Left lung (tissue), 10 donors: ENCODE data around the gene LRRC18. TPM values are rescaled to one million over a fixed set of nuclear protein-coding genes. Genes with fewer than 3 reads are reported as not detected.

Experiments used
- ATAC-seq: fragments of 200-7000 bp; cut with Tn5 transposase; one replicate; pipeline ENCODE4 v1.9.1; 2020; ENCODE audit warnings: moderate library complexity
- DNase-seq, 4 donors: peaks; one replicate each; pipeline ENCODE4 v3.0.0-alpha.2; 2013 to 2020
- H3K27ac ChIP-seq, 2 donors: fragments of 200-600 bp; sonication (generic) in 1 of 2; one replicate each; pipeline versions ENCODE4 v1.5.0 to v1.8.0; 2020 to 2021
- H3K27me3 ChIP-seq, 2 donors: fragments of 200-600 bp; sonication (generic) in 1 of 2; one replicate each; pipeline versions ENCODE4 v1.5.0 to v1.8.0; 2020 to 2021
- H3K36me3 ChIP-seq, 2 donors: fragments of 200-600 bp; sonication (generic) in 1 of 2; one replicate each; pipeline versions ENCODE4 v1.5.0 to v1.8.0; 2020 to 2021
- H3K4me1 ChIP-seq, 2 donors: fragments of 200-600 bp; one replicate each; pipeline ENCODE4 v1.8.0; 2021
- H3K4me3 ChIP-seq, 2 donors: fragments of 200-600 bp; sonication (generic) in 1 of 2; one replicate each; pipeline versions ENCODE4 v1.5.0 to v1.8.0; 2020 to 2021; ENCODE audit warnings: mild to moderate bottlenecking in 1 of 2
- H3K9me3 ChIP-seq, 2 donors: fragments of 200-600 bp; sonication (generic) in 1 of 2; one replicate each; pipeline versions ENCODE4 v1.5.0 to v1.8.0; 2020 to 2021
- intact Hi-C, 2 donors: fragments of 100-400 bp; cut with DNase I; formaldehyde crosslinking; loops; one replicate each; pipeline versions ENCODE4 v1.11.2 to v1.14.2; 2022
- polyA plus RNA-seq, 6 donors: library from polyadenylated mRNA; unstranded; fragments of 120-200 nt; gene quantifications; one replicate each; pipeline ENCODE4 v1.2.1, GENCODE V29; 2013; ENCODE audit not compliant: insufficient read length in 6 of 6
- total RNA-seq, 2 donors: library from RNA; stranded (reverse); fragmentation: NEBNext Ultra II Directional; extraction: Animal tissue kit (Norgen Biotek cat#: 25700); gene quantifications; one replicate each; pipeline ENCODE4 v1.2.1, GENCODE V29; 2021
- TF ChIP-seq, protein P1 (sequence below), 2 donors: fragments of 200-600 bp; sonication (generic) in 1 of 2; IDR thresholded peaks; one replicate each; pipeline versions ENCODE4 v1.5.0 to v1.8.0; 2021; ENCODE audit warnings: antibody characterized with exemption in 2 of 2
- donor health status: DM: no; HTN: yes; CAD: no.
- donor health status: DM: no; HTN: no; CAD: no.

Gene LRRC18
- total and polyA plus RNA-seq, 8 donors, result 0.50 to 2.1 (median 1.4) TPM

DNA sequence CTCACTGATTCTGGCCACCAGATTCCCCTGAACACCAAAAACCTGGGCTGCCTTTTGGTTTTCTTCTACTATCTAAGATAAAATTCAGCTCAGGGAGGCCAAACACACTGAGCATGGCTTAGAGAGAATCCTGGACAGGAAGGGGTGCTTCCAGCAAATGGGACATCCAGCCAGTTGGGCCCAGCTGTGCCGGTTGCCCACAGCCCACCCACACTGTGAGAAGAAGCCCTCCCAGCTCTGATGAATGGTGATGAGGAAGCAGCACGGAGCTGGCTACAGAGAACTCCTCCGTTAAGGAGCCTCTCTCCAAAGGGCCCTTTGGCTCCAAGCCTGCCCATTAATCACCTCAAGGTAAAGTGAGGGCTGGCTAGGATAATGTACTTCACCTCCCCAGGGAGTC, 15.9 kb downstream of the LRRC18 start:
- Histone ChIP-seq H3K27me3 (no peaks in the 10 kb centered on the region), H3K4me3 (no peak overlapping the region), H3K36me3 (no peaks in the 10 kb centered on the region), H3K4me1 (no peaks in the 10 kb centered on the region), H3K27ac (no peak overlapping the region), H3K9me3 (no peaks in the 10 kb centered on the region)
- ATAC-seq, result no peak
- intact Hi-C loops, result no loop called here
- TF ChIP-seq, protein P1, sequence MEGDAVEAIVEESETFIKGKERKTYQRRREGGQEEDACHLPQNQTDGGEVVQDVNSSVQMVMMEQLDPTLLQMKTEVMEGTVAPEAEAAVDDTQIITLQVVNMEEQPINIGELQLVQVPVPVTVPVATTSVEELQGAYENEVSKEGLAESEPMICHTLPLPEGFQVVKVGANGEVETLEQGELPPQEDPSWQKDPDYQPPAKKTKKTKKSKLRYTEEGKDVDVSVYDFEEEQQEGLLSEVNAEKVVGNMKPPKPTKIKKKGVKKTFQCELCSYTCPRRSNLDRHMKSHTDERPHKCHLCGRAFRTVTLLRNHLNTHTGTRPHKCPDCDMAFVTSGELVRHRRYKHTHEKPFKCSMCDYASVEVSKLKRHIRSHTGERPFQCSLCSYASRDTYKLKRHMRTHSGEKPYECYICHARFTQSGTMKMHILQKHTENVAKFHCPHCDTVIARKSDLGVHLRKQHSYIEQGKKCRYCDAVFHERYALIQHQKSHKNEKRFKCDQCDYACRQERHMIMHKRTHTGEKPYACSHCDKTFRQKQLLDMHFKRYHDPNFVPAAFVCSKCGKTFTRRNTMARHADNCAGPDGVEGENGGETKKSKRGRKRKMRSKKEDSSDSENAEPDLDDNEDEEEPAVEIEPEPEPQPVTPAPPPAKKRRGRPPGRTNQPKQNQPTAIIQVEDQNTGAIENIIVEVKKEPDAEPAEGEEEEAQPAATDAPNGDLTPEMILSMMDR (IDR thresholded peaks at IDR 0.05), result no peak
- peak in 1 of 4 donors; percentile 62 for DNase-seq

DNA sequence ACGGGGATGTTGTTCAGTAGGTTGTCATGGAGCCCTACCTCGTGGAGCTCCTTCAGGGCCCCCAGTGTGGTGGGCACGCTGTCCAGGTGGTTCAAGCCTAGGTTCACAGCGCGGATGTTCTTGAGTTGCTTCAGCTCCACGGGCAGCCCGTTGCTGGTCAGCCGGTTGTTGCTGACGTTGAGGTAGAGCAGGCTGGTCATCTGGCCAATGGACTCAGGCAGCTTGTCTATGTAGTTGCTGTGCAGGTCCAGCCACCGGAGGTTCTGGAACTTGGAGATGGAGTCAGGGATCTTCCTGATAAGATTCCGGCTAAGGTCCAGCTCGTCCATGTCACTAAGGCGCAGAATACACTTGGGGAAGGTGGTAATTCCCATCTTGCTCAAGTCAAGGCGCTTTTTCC, 26.0 kb downstream of the LRRC18 start:
- H3K27me3 ChIP-seq, result no peaks in the 10 kb centered on the region
- no peak for ATAC-seq
- DNase-seq, result no peak

DNA sequence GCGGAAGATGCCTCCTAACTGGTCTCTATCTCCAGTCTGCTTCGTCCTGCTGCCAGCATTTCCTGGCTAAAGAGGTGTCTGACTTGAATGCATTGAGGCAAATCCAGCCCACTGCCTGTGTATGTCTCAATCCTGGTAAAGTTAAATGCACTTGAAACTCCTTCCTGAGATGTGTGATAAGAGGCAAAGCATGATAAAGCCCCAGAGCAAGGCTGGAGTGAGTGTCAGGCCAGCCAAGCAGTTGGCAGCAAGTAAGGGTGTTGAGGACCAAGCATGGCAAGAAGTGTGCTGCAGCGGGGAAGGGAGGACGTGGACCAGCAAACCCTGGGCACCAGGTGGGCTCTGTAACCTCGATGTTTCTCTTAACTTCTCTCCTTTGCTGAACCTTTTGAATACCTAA, 29.1 kb downstream of the LRRC18 start:
- DNase-seq (peak in 1 of 4 donors; percentile 45), ATAC-seq (peak; percentile 89)
- TF ChIP-seq, protein P1 (IDR thresholded peaks at IDR 0.05), result no peak
- Histone ChIP-seq H3K27me3 (no peaks in the 10 kb centered on the region), H3K4me3 (no peak overlapping the region), H3K9me3 (no peaks in the 10 kb centered on the region), H3K36me3 (peaks cover 0 to 14% of the 10 kb centered on the region in 2 donors), H3K27ac (no peak overlapping the region), H3K4me1 (no peaks in the 10 kb centered on the region)
- intact Hi-C loops, result no loop called here

More for the DNA sequence above, 26.0 kb downstream of the LRRC18 start:
- Histone ChIP-seq H3K4me1 (no peaks in the 10 kb centered on the region), H3K36me3 (peaks cover 0 to 14% of the 10 kb centered on the region in 2 donors), H3K9me3 (no peaks in the 10 kb centered on the region), H3K4me3 (no peak overlapping the region), H3K27ac (no peak overlapping the region)
- TF ChIP-seq, protein P1 (IDR thresholded peaks at IDR 0.05), result no peak
- intact Hi-C loops, result no loop called here

DNA sequence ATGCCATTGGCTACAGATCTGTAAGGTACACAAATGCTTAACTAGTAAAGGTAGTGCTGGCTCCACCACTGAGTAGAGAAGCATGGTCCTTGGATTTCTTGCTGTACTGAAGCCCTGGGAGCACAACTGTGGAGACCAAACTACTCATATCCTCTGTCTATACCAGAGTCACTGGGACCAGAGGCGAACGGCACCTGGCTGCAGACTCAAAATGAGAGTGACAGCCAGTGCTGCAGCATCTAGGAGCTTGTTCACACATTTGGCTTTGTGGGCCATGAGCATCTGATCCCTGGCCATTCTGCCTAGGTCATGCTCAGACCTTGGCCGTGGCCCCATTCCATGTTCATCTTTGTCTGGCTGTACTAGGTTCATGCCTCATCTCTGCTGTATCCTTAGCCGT, 31.9 kb downstream of the LRRC18 start:
- ATAC-seq (no peak), DNase-seq (no peak)
- TF ChIP-seq, protein P1 (IDR thresholded peaks at IDR 0.05), result no peak
- intact Hi-C loops, result no loop called here
- Histone ChIP-seq H3K36me3 (peaks cover 0 to 4% of the 10 kb centered on the region in 2 donors), H3K9me3 (no peaks in the 10 kb centered on the region), H3K27me3 (no peaks in the 10 kb centered on the region), H3K27ac (no peak overlapping the region), H3K4me3 (no peak overlapping the region), H3K4me1 (no peaks in the 10 kb centered on the region)

DNA sequence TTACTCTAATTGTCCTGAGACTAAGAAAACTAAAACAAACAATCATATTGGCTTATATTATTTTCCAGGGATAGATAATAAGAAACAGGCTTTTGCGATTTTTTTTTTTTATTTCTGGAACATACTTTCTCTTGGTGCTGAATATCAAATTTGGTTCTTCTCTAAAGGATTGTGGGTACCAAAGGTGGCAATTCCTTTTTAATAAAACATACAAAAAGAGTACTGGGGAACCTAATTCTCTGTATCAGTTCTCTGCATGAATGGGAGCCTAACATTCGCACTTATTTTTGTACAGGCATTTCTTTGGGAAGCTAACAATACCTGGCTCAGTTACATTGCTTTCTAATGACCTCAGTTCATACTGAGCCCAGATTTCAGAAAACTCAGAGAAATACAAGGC, 32.8 kb downstream of the LRRC18 start:
- H3K27me3 ChIP-seq, result no peaks in the 10 kb centered on the region
- TF ChIP-seq, protein P1 (IDR thresholded peaks at IDR 0.05), result no peak
- no peak for DNase-seq
- intact Hi-C loops, result no loop called here
- no peaks in the 10 kb centered on the region for H3K4me1 ChIP-seq
- no peak overlapping the region for H3K4me3 ChIP-seq
- ATAC-seq, result no peak
- H3K36me3 ChIP-seq, result peaks cover 0 to 3% of the 10 kb centered on the region in 2 donors
- no peak overlapping the region for H3K27ac ChIP-seq
- H3K9me3 ChIP-seq, result no peaks in the 10 kb centered on the region
